ENCODE measurements around the gene FAM114A2.

The FAM114A2 gene

GRCh38 chr5:153960269-153961215, 78.2 kb downstream of the FAM114A2 start:
- no peaks in the 10 kb centered on the region for H3K9me3 ChIP-seq (ENCODE audit: control insufficient read depth, insufficient read depth, low read length)
- no peak overlapping the region for H3K9ac ChIP-seq (ENCODE audit: low read depth, low read length)
- H3K36me3 ChIP-seq (ENCODE audit: insufficient read depth, low read length): no peaks in the 10 kb centered on the region
- H3K4me1 ChIP-seq (ENCODE audit: insufficient read depth, low read length): peaks cover 24% of the 10 kb centered on the region

GRCh38 chr5:153959134-153959957, 79.4 kb downstream of the FAM114A2 start:
- Histone ChIP-seq H3K36me3 (ENCODE audit: insufficient read depth, low read length) (no peaks in the 10 kb centered on the region), H3K9me3 (ENCODE audit: control insufficient read depth, insufficient read depth, low read length) (no peaks in the 10 kb centered on the region), H3K9ac (ENCODE audit: low read depth, low read length) (no peak overlapping the region), H3K4me1 (ENCODE audit: insufficient read depth, low read length) (peaks cover 24% of the 10 kb centered on the region)

GRCh38 chr5:153957205-153957604, 81.5 kb downstream of the FAM114A2 start:
- Histone ChIP-seq H3K9me3 (ENCODE audit: control insufficient read depth, insufficient read depth, low read length) (no peaks in the 10 kb centered on the region), H3K9ac (ENCODE audit: low read depth, low read length) (no peak overlapping the region), H3K4me1 (ENCODE audit: insufficient read depth, low read length) (peaks cover 24% of the 10 kb centered on the region), H3K36me3 (ENCODE audit: insufficient read depth, low read length) (no peaks in the 10 kb centered on the region)

GRCh38 chr5:153953411-153953810, 85.3 kb downstream of the FAM114A2 start:
- Histone ChIP-seq H3K36me3 (ENCODE audit: insufficient read depth, low read length) (no peaks in the 10 kb centered on the region), H3K9me3 (ENCODE audit: control insufficient read depth, insufficient read depth, low read length) (no peaks in the 10 kb centered on the region), H3K9ac (ENCODE audit: low read depth, low read length) (no peak overlapping the region), H3K4me1 (ENCODE audit: insufficient read depth, low read length) (no peaks in the 10 kb centered on the region)

- Histone ChIP-seq H3K36me3 (ENCODE audit: insufficient read depth, low read length) (no peaks in the 10 kb centered on the region), H3K9me3 (ENCODE audit: control insufficient read depth, insufficient read depth, low read length) (no peaks in the 10 kb centered on the region), H3K4me1 (ENCODE audit: insufficient read depth, low read length) (no peaks in the 10 kb centered on the region), H3K9ac (ENCODE audit: low read depth, low read length) (no peak overlapping the region)
Observed at GRCh38 chr5:153952893-153953292, 85.8 kb downstream of the FAM114A2 start.

GRCh38 chr5:153952057-153952456, 86.7 kb downstream of the FAM114A2 start:
- no peaks in the 10 kb centered on the region for H3K9me3 ChIP-seq (ENCODE audit: control insufficient read depth, insufficient read depth, low read length)
- H3K9ac ChIP-seq (ENCODE audit: low read depth, low read length): no peak overlapping the region
- H3K4me1 ChIP-seq (ENCODE audit: insufficient read depth, low read length): no peaks in the 10 kb centered on the region
- H3K36me3 ChIP-seq (ENCODE audit: insufficient read depth, low read length): no peaks in the 10 kb centered on the region

GRCh38 chr5:153941265-153941664, 97.4 kb downstream of the FAM114A2 start:
- H3K4me1 ChIP-seq (ENCODE audit: insufficient read depth, low read length): no peaks in the 10 kb centered on the region
- H3K36me3 ChIP-seq (ENCODE audit: insufficient read depth, low read length): no peaks in the 10 kb centered on the region; the same call in 1 of the 2 replicates
- no peak overlapping the region for H3K9ac ChIP-seq (ENCODE audit: low read depth, low read length)
- peaks cover 36% of the 10 kb centered on the region for H3K9me3 ChIP-seq (ENCODE audit: control insufficient read depth, insufficient read depth, low read length)

All from ES-I3 (cell line).